ENCODE results near the gene LGALS13. TPM values are rescaled to one million over a fixed set of nuclear protein-coding genes. Genes with fewer than 3 reads are reported as not detected.

Gene LGALS13
- total RNA-seq, 1 donor from 2014 or later: not detected

GRCh38 chr19:39595950-39596349 lies 6.4 kb upstream of the LGALS13 start:
- Histone ChIP-seq H3K36me3 (no peaks in the 10 kb centered on the region), H3K27ac (no peak overlapping the region), H3K9me3 (no peaks in the 10 kb centered on the region), H3K4me1 (no peaks in the 10 kb centered on the region), H3K27me3 (ENCODE audit: low read depth) (peaks cover 18% of the 10 kb centered on the region), H3K4me3 (no peak overlapping the region)
- intact Hi-C loops (cut with DNase I): no loop called here
- DNase-seq: no peak
- no peak for ATAC-seq
- no peak for TF ChIP-seq CTCF (IDR thresholded peaks at IDR 0.05)

- no peak for TF ChIP-seq CTCF (IDR thresholded peaks at IDR 0.05)
- H3K9me3 ChIP-seq: no peaks in the 10 kb centered on the region
- H3K4me3 ChIP-seq: no peak overlapping the region
- peaks cover 18% of the 10 kb centered on the region for H3K27me3 ChIP-seq (ENCODE audit: low read depth)
- intact Hi-C loops (cut with DNase I): no loop called here
- no peak for ATAC-seq
- H3K27ac ChIP-seq: no peak overlapping the region
- no peaks in the 10 kb centered on the region for H3K4me1 ChIP-seq
- no peak for DNase-seq
- no peaks in the 10 kb centered on the region for H3K36me3 ChIP-seq
Measured at GRCh38 chr19:39596911-39597310, 5.4 kb upstream of the LGALS13 start.

GRCh38 chr19:39599116-39599515 lies 3.2 kb upstream of the LGALS13 start:
- Histone ChIP-seq H3K27ac (no peak overlapping the region), H3K4me3 (no peak overlapping the region), H3K36me3 (no peaks in the 10 kb centered on the region), H3K4me1 (no peaks in the 10 kb centered on the region), H3K27me3 (ENCODE audit: low read depth) (peaks cover 14% of the 10 kb centered on the region), H3K9me3 (no peaks in the 10 kb centered on the region)
- TF ChIP-seq CTCF (IDR thresholded peaks at IDR 0.05): no peak
- no peak for DNase-seq
- no peak for ATAC-seq
- intact Hi-C loops (cut with DNase I): no loop called here

GRCh38 chr19:39603825-39604224 lies 1.5 kb downstream of the LGALS13 start:
- intact Hi-C loops (cut with DNase I): no loop called here
- Histone ChIP-seq H3K4me3 (no peak overlapping the region), H3K4me1 (no peaks in the 10 kb centered on the region), H3K27me3 (ENCODE audit: low read depth) (peaks cover 5% of the 10 kb centered on the region), H3K27ac (no peak overlapping the region), H3K9me3 (no peaks in the 10 kb centered on the region), H3K36me3 (no peaks in the 10 kb centered on the region)
- ATAC-seq (no peak), DNase-seq (no peak)
- TF ChIP-seq CTCF (IDR thresholded peaks at IDR 0.05): no peak

GRCh38 chr19:39607021-39607420 lies 4.7 kb downstream of the LGALS13 start:
- ATAC-seq: no peak
- peaks cover 5% of the 10 kb centered on the region for H3K27me3 ChIP-seq (ENCODE audit: low read depth)
- H3K4me3 ChIP-seq: no peak overlapping the region
- no peak overlapping the region for H3K27ac ChIP-seq
- no peaks in the 10 kb centered on the region for H3K9me3 ChIP-seq
- no peak for DNase-seq
- no peaks in the 10 kb centered on the region for H3K4me1 ChIP-seq
- intact Hi-C loops (cut with DNase I): no loop called here
- no peaks in the 10 kb centered on the region for H3K36me3 ChIP-seq
- no peak for TF ChIP-seq CTCF (IDR thresholded peaks at IDR 0.05)

- intact Hi-C loops (cut with DNase I): no loop called here
- DNase-seq: no peak
- no peak for TF ChIP-seq CTCF (IDR thresholded peaks at IDR 0.05)
Measured at GRCh38 chr19:39607561-39607960, 5.2 kb downstream of the LGALS13 start.

More at GRCh38 chr19:39607561-39607960, 5.2 kb downstream of the LGALS13 start:
- Histone ChIP-seq H3K4me1 (no peaks in the 10 kb centered on the region), H3K36me3 (no peaks in the 10 kb centered on the region), H3K27ac (no peak overlapping the region), H3K9me3 (no peaks in the 10 kb centered on the region), H3K4me3 (no peak overlapping the region), H3K27me3 (ENCODE audit: low read depth) (peaks cover 5% of the 10 kb centered on the region)
- ATAC-seq: no peak

Measured in lower lobe of right lung (tissue), 2 donors.